GM19372 (cell line): ENCODE data around the gene C16orf78.
A peak's percentile ranks its signal among the peaks of the same experiment; 100 is the strongest.
"Not testable (repeated sequence)": the region's sequence is repeated elsewhere in the genome, so short reads cannot be mapped to it uniquely, and the experiment has no call there.

ENCODE experiments used
- ATAC-seq: cut with Tn5 transposase; IDR thresholded peaks from one replicate; pipeline ENCODE4 v1.9.1; 2021; ENCODE audit warnings: mild to moderate bottlenecking, low read depth, moderate library complexity; ENCODE audit not compliant: unreplicated experiment

The C16orf78 gene

GRCh38 chr16:49348408-49349176 is 25.0 kb upstream of the C16orf78 start:
- no peak for ATAC-seq

GRCh38 chr16:49349446-49350168 is 24.0 kb upstream of the C16orf78 start:
- ATAC-seq: no peak

- ATAC-seq: peak; percentile 70
Measured at GRCh38 chr16:49350265-49351095, 23.1 kb upstream of the C16orf78 start.

DNA sequence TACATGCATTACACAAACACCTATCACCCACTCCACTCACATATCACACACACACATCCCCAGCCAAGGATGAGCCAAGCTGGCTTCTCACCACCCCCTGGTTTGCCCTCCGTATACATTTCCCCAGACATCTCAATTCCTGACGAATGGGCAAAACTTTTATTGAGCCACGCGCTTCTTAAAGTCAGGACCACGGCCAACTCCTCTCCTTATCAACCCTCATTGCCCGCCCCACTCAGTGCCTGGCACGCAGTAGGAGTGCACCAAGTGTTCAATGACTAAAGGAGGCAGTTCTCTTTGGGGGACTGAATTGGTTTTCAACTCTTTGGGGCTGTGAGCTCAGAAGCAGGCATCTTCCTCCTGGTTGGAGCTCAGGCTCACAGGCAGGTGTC is 22.5 kb upstream of the C16orf78 start:
- ATAC-seq: no peak

- ATAC-seq: no peak
Measured at GRCh38 chr16:49352892-49353291, 20.7 kb upstream of the C16orf78 start.

DNA sequence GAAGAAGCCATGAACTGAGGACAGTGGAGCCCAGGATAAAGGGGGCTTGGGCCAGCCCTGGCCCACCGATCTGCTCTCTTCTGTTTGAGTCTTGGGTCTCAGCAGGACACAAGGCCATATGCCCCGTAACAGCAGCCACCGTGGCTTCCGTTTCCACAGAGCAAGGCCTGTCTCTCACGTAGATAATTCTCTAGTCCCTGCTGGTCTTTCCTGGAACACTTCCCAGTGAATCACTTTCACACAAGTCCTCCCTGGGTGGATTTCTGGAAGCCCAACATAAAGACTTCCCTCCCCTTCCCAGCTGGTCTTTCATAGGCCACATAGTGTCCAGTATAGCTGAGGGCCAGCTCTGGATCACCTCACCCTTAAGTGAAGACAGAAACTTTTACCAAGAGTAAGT is 19.9 kb upstream of the C16orf78 start:
- no peak for ATAC-seq

DNA sequence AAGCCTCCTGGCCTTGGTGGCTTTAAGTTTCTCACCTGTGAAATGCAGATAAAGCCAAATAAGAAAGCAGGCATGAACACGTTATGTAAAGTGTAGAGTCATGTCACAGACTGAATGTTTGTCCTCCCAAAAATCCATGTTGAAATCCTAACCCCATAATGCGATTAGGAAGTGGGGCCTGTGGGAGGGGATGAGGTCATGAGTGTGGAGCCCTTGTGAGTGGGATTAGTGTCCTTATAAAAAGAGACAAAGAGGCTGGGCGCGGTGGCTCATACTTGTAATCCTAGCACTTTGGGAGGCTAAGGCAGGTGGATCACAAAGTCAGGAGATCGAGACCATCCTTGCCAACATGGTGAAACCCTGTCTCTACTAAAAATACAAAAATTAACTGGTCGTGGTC is 19.5 kb upstream of the C16orf78 start:
- ATAC-seq: no peak

DNA sequence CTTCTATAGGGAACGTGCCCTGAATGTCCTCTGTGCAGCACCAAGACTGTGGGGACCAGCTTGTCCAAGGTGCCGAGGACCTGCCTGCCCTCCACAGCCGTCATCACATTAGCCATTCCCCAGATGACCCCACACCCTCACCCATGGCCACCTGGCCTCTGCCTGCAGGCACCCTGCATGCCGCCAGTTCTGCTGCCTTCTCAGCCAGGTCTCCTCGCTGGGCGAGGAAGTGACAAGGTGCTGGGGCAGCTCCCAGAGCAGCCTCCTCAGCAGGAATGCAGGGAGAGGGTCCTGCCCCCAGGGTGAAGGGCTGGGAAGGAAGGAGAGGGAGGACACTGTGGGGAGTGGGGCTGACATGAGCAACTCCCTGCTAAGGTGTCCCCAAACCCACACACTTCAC is 18.6 kb upstream of the C16orf78 start:
- ATAC-seq: no peak

GRCh38 chr16:49355933-49356665 is 17.5 kb upstream of the C16orf78 start:
- no peak for ATAC-seq

DNA sequence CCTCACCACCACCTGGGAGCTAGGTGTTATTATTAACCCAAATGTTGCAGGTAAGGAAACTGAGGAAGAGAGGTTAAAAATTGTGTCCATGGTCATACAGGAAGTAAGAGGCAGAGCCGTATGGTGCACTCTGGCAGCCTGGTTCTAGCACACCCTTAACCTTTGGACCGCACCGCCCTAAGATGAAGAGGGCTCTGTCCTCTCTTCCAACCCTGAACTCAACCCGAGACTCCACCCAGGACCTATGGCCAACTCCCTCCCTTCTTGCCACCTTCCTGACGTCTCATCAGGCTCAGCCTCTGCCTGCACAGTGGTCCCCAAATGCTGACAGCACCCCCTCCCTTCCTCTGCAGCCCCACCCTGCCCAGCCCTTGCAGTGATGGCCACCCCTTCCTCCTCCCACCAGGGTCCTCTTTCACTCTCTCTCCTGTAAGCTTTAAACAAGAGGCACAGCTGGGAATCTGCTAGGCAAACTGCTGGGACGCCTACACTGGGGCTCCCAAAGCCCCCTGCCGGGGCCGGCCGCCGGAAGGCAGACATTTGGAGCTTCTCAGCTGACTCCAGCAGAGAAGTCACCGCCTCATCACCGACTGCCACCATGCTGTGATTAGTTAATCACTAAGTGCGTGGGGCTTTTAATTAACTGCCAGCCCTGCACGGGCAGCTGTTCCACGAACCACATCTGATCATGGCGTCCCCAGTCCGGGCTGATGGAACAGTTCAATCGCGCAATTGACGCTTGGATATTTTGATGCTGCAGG is 16.7 kb upstream of the C16orf78 start:
- ATAC-seq: no peak

DNA sequence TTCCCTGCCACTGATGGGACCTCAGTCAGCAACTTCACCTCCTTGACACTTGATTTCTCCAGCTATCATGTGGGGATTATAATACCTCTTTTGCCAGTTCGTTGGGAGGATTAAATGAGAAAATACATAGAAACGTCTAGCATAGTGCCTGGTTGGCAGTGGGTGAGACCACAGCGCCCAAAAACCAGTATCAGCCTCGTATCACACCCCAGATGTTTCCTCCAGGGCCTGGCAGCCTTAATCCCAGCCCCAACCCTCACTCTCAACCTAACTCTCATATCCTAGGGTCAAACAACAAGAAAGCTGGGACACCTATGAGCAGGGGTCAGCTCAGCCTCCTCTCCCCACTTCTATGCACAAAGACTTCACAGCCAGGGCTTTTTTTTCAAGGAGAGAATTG is 14.0 kb upstream of the C16orf78 start:
- ATAC-seq: no peak

- ATAC-seq: not testable (repeated sequence)
Measured at GRCh38 chr16:49361731-49362130, 11.9 kb upstream of the C16orf78 start.

GRCh38 chr16:49362230-49362629 is 11.4 kb upstream of the C16orf78 start:
- ATAC-seq: no peak

DNA sequence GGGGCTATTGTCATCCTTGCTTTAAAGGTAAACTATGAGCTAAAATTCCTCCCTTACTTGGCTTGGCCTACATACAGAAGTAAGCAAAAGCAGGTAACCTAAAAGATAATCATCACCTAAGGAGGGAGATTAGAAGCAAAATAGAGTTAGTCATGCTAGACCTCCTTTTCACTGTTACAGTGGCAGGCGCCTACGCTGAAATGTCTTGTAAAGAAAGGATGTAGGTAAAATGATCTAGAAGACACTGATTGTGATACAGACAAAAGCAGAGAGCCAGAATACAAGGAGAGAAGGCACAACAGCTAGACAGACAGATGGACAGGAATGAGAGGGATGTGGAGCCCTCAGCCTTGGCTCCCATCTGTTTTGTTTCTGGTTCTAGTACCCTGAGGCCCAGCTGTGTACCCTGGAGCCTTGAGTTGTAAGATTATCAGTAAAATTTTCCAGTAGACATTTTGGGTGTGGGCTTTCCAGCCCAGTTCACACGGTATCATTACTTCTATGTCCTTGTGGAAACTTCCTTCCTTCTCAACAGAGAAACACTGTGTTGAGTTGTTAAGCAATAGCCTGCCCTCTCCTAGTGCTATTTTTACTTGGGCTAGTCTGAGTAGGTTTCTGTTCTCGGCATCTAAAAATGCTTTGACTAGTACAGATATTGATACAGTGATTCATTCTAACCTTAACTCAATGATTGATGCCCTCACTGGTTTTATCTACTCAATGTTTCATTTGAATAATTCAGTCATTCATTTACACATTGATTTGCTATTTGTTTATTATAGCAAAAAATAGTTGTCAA is 7.7 kb upstream of the C16orf78 start:
- peak; percentile 74 for ATAC-seq

- ATAC-seq: no peak
Measured at GRCh38 chr16:49366669-49367068, 6.9 kb upstream of the C16orf78 start.

- ATAC-seq: no peak
Measured at GRCh38 chr16:49369651-49370611, 3.7 kb upstream of the C16orf78 start.

- no peak for ATAC-seq
Measured at GRCh38 chr16:49376206-49376605, 2.6 kb downstream of the C16orf78 start.

DNA sequence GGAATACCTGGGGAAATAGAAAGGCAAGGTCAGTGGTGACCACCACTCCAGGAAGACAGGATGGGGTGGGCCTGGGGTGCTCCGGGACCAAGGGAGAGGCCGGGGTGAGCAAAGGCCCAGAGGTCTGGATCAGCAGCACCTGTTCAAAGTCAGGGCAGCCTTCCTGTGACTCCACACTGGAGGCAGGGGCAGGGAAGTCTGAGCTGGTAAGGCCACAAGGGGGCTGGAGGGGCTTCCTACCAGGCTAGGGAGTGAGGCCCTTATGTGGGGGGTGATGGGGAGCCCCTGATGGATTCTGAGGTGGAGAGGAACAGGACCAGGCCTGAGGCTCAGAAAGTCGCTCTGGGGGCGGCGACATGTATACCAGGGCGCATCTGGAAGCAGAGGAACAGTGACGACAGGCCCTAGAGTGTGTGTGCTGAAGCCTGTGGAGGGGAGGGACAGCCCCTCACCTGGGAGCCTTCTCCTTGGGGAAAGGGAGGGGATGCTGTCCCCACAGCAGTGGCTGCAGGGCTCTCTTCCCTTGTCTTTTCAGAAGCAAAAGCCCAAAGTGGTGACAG is 3.7 kb downstream of the C16orf78 start:
- no peak for ATAC-seq
